HG02610 (cell line): ENCODE measurements around the gene ZBP1.

ENCODE experiments used
- ATAC-seq: cut with Tn5 transposase; IDR thresholded peaks from one replicate; pipeline ENCODE4 v1.9.1; 2021; ENCODE audit warnings: mild to moderate bottlenecking, moderate library complexity; ENCODE audit not compliant: unreplicated experiment

The ZBP1 gene

GRCh38 chr20:57561356-57562279 is 58.6 kb downstream of the ZBP1 start:
- ATAC-seq: no peak

DNA sequence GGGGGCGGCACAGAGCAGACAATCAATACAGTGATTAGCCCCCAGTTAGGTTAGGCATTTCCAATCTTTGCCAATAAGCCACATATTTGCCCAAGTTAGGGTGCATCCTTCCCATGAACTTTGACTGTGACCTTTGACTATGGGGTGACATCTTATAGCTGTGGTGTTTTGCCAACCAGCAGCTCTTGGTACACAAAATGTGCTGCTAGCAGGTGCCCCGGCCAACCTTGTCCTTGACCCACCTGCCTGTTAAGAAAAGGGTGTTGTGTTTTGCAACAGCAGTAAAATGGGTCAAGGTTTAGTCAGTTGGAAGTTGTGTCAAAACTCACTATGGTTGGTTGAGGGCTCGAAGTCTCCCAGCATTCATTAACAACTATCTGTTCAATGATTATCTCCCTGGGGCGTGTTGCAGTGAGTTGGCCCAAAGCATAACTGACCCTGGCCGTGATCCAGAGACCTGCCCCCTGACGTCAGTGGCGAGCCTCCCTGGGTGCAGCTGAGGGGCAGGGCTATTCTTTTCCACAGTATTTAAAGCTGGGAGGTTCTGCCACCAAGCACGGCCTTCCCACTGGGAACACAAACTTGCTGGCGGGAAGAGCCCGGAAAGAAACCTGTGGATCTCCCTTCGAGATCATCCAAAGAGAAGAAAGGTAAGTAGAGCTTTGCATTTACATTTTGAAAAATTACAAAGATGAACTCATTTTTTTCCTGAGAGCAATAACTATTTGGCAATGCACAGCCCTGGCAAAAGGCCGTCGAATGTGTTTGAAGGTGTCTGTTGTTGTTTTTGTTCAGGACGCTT is 59.5 kb downstream of the ZBP1 start, which contains the start of gene PCK1:
TSS of gene PCK1 (plus strand) at position 557 of the 802 bp plus-strand sequence. CDS start 302 bp downstream, outside the sequence.
- no peak for ATAC-seq

DNA sequence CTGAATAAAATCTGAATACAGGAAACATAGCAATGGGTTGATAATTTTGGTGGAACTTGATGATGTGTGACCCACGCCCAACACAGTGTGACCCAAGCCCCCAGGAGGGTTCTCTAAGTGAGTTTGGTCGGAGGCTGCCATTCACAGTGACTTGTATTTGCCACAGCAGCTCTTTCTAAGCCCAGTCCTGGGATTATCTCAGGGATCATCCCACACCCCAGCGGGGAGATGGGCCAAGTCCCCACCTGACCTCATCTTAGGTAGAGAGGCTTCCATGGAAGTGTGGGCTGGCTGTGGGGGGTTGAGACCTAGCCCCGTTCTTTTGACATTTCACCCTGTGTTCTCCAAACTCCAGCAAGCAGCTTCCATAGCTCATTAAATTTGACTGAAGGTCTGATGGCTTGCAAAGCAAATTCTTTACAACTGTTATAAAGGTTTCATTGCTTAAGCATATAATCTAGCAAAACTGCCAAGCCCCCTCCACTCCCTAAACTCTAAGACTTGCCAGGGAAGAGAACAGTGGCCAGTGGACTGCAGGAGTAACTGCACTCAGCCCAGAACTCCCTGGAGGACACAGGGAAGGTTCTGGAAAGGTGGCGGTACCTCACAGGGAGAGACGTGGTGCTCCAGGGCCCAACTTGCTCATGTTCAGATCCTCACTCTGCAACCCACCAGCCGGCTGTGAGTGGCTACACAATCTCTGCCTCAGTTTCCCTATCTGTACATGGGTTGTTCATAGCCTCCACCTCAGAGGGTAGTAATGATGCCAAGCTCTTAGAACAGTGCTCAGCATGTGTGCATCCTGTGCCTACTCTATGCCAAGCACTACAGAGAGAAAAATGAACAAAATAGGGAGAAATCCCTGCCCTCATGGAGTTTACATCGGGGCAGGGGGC is 60.3 kb downstream of the ZBP1 start:
- ATAC-seq: no peak

GRCh38 chr20:57559289-57559634 is 61.0 kb downstream of the ZBP1 start:
- no peak for ATAC-seq

DNA sequence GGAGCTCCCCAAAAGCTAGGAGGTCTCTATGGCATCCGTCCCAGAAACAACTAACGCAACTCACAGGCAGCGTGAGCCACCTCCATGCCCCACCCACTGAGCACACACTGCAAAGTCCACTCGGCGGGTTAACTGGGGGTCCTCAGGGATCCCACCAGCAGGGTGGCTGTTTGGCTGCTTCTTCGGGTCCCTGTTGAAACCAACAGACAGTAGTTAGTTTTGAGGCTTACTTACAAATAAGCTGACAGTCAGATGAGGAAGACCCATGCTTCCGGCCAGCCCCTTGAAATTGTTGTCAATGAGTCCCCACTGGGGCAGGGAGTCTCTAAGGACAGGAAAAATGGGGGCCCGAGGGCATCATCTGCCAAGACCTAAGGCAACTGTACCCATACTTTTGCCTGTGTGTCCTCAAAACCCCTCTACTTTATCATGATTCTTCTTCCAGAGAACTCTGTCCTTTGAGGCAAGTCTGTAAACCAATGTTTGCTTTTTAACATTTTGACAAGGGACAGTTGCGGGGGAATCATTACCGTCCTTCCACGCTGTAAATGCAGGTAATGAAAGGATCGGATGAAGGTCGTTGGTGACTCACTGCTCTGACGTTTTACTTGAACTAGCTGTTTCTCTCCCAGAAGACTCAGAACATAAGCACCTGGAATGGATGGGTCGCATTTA is 61.5 kb downstream of the ZBP1 start:
- ATAC-seq: no peak

- ATAC-seq: no peak
These were observed 62.2 kb downstream of the ZBP1 start for GRCh38 chr20:57557926-57558613.

DNA sequence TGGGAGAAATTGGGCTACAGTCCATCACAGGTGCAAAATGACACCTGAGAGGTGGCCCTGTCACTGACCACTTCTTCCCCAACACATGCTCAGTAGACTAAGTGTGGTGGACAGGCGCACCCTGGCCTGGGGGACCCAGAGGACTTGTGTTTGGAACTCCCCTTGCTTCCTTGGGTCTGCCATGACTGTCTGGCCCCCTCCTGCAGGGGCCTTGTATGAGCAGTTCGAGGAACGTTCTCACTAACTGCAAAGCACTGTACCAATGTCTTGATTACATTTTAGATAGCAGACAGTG is 63.3 kb downstream of the ZBP1 start:
- ATAC-seq: no peak

DNA sequence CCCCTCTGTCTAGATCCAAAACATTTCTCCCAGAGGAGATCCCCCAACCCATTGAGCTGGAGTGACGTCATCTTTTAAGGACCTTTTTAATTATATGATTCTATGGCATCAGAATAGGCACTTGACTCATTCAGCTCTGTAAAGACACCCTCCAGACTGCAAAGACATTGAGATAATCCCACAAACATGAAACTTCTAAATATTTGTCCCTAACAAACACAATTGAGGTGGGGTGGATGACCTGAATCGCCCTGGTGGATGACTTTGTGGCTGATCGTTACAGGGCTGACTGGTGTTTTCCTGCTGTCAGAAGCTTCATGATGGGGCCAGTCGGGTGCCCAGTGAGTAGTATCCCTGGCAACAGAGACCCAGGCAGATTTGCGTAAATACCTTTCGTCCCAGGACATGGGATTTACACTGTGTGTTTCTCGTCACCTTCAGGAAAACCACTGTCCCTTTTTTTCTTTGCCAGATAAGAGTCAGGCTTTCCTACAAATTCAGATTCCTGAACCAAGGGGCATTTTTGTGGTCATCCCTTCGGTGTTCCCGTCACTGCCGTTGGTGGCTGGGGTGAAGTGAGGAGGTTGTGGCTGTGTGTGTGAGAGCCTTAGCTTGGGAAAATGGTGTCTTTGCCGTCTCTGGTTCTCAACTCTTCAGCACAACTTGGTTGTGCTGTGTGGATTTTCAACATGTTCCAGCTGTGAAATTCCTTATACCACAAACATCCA is 64.6 kb downstream of the ZBP1 start:
- ATAC-seq: no peak
